Hippocampal formation (tissue), 2 donors: Measurements from ENCODE around the gene MYO3B.
"Not testable (repeated sequence)": the region's sequence is repeated elsewhere in the genome, so short reads cannot be mapped to it uniquely, and the experiment has no call there.

Experiments used
- DNase-seq, 2 donors: peaks; one replicate each; lab custom pipeline; 2025; lab: John Stamatoyannopoulos, UW

MYO3B gene

DNA sequence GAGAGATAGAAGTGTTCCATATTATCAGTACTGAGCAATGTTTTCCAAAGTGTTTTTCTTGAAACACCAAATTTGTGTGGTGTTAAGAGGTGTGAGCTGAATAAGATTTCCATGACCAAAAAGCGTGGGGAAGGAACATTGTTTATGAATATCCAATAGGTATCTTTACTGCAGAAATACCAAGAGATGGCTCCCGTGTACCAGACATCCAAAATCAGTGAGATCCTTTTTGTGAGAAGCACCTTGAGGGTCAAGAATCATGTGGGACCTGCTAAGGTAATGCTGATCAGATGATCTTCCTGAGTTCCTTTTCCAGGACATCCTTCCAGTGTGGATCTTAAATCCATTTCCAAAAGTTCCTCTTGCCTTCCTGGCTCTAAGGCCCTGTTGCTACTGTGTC lies 246.0 kb downstream of the MYO3B start:
- no peak for DNase-seq

DNA sequence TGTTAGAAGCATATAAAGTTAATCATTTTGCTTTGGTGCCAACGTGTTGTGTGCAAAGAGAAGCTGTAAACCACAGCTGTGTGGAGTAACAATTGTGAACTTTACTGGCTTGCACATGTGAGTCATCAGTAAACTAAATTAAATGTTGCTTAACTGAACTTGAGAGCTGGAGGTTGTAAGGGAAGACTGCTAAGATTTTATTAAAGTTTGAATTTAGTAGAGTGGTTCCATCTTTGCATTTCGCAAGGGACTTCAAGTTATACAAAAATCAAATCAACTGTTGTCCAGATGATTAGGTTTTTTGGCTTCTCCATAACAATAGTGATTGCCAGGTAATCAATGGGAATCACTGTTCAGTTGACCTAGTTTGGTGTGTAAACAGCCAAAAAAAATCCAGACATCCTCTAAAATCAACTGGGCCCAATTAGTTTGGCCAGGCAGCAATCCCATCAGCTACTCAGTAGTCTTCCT lies 247.4 kb downstream of the MYO3B start:
- DNase-seq: no peak

DNA sequence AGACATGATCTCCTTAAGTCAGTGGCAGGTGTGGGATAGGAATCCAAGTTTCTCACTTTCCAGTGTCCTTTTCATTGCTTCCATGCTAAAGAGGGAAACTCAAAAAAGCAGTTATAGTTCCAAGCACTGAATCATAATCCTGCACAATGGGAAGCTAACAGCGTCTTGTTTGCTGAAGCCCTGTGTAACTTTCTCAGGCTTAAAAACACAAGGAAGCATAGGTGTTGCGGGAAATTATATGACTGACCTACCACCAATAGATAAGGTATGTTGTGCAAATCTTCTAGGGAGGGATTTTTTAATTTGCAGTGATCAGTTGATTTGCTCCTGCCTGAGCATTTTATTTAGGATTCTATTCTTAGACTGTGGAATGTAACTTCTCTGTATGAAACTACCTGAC lies 250.9 kb downstream of the MYO3B start:
- DNase-seq: no peak

DNA sequence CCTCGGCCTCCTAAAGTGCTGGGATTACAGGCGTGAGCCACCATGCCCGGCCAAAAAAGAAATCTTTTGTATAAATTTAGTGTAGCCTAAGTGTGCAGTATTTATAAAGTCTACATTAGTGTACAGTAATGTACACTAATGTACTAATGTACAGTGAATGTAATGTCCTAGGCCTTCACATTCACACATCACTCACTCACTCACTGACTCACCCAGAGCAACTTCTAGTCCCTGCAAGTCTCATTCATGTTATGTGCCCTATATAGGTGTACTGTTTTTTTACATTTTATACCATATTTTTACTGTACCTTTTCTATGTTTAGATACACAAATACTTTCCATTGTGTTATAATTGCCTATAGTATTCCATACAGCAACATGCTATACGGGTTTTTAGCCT lies 254.9 kb downstream of the MYO3B start:
- no peak for DNase-seq

DNA sequence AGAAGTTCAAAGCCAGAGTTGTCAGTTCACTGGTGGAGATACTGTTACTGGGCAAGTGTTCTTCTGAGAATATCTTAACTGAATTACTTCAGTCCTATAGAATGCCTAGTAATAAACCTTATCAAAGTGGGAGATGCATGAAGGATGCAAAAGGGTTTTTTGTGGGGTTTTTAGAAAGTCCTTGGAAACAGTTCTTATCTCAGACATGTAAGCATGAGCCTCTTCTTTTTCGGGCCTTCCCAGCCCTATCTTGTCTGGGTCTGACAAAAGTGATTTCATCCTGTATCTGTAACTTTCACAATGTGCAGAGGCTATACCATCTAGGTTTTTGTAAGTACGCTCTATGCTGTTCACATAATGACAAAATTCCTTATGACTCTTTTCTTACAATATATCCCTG lies 255.5 kb downstream of the MYO3B start:
- DNase-seq: no peak

DNA sequence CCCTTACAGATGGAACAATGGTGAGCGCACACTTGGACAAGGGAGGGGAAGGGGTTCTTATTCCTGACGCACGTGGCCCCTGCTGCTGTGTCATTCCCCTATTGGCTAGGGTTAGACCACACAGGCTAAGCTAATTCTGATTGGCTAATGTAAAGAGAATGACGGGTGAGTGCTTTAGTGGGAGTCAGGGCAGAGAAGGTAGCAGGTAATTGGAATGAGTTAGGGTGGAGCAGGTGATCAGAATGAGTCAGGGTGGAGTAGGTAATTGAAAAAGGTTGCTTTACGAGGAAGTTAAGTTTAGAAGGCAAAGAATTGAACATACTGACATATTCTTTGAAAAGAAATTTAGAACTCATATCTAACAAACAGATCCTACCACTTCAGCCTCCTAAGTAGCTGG lies 256.4 kb downstream of the MYO3B start:
- DNase-seq: not testable (repeated sequence)

DNA sequence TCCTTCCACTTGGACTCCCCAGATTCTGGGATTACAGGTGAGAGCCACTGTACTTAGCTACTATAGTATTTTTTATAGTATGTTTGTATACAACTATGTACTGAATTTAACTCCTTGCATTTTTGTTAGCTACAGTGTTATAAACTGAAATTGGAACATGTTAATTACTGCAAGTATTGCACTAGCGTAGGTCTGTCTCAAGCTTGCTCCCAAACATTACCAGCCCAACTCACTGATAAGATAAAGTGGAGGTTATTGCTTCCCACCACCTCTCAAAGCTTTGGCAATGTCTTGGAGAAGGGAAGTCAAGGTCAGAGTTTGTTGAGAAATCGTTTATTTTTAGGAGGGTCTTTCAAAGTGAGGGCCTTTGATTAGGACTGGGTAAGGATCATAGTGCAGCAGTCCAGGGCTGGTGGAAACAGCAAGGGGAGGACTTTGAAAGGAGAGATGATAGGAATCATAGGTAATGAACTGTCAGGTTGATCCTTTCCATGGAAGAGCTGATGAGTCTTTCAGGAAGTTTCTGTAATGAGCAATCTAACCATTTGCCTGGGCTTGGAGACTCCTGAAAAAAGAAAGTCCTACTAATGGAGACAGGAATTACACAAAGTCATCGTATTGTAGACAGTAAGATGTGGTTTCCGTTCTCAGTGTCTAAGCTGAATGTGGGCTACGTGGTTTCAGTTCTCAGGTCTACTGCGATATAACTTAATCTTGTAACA lies 257.1 kb downstream of the MYO3B start:
- DNase-seq: no peak

DNA sequence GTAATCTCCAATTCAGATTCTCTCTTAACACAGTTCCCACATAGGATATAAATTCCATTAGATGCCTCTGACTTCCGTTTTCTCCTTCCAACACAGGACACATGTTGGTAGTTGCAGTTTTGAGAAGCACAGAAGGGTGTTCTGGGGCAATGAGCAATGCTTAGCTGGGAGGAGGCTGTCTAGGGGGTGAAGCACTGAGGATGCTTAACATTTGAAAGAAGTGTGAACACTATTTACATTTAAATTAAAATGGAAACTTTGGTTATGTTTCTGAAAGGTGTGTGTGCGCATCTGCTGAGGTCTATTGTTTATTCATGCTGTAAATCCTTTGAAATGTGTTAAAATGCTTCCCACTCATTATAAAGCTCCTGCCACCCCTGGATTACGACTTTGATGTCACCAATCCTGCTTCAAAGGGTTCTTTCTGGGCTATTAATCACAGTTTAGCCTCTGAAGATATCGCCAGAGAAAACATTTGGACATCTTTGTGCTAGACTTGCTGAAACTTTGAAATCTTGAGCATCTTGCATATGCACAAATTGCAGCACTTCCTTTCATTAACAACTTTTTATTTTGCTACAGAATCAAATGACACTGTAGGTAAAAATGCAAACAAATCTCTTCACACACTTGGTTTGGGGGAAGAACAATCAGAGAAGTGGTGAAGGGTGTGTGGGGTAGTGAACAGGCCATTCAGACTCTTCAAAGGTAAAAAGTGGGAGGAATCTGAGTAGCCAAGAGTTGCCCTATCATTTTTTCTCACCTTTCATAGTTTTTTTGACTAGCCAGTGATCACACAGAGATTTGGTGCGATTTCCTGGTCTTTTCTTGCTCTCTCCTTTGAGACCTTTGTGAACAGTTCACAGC lies 258.4 kb downstream of the MYO3B start:
- DNase-seq: no peak

DNA sequence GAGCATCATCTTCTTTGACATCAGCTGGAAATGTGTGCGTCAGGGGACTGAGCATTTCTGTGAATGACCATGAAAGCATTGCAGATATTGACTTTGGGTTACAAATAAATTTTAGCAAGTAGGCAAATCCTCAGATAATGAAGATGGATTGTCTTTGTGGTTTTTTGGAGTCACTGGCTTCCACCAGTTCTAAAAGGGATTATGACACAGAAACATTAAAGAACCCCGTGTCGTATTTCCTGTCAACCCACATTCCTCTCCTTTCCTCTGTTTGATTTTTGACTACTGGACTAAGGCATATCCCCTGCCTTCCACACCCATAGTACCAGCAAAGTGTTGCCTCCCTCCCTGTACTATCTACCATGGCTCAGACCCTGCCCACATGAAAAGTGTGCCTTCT lies 268.1 kb downstream of the MYO3B start:
- no peak for DNase-seq

DNA sequence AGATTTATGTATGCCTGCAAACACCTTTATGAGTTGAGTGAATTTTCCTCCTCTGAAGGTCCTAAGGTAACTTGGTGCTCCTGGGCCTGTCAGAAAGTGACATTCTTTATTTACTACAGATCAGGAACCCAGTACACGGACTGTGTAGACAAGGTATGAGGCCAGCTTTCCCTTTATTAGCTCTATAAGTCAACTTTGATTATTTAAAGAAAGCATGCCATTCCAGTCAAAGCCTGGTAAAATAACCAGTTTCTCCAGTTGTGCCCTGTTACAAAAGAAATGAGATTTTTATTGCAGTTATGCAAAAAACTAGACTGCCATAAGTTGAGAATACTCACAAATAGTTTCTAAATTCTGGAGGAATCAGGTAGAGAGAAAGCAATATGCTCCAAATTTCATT lies 271.1 kb downstream of the MYO3B start:
- DNase-seq: no peak

DNA sequence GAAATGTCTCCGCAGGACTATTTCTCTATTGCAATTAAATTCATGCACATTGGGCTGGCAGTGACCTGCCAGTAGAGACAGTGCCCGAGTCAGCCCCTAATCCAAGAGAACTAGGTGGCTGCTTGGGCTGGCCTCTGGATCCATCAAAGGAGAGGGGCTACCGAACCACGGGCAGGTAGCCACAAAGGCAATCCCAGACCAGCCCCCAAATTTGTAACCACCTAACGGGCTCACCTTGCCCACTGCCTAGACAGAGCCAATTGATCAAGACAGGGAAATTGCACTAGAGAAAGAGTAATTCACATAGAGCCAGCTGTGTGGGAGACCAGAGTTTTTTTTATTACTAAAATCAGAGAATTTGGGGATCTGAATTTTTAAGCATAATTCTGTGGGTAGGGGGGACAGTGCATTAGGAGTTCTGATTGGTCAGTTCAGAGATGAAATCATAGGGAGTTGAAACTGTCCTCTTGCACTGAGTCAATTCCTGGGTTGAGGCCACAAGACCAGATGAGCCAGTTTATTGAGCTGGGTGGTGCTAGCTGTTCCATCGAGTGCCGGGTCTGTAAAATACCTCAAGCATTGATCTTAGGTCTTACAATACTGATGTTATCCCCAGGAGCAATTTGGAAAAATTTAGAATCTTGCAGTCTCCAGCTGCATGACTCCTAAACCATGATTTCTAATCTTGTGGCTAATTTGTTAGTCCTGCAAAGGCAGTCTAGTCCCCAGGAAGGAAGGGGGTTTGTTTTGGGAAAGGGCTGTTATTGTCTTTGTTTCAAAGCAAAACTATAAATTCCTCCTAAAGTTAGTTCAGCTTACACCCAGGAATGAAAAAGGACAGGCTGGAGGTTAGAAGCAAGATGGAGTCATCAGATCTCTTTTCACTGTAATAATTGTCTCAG lies 276.8 kb downstream of the MYO3B start:
- no peak for DNase-seq

DNA sequence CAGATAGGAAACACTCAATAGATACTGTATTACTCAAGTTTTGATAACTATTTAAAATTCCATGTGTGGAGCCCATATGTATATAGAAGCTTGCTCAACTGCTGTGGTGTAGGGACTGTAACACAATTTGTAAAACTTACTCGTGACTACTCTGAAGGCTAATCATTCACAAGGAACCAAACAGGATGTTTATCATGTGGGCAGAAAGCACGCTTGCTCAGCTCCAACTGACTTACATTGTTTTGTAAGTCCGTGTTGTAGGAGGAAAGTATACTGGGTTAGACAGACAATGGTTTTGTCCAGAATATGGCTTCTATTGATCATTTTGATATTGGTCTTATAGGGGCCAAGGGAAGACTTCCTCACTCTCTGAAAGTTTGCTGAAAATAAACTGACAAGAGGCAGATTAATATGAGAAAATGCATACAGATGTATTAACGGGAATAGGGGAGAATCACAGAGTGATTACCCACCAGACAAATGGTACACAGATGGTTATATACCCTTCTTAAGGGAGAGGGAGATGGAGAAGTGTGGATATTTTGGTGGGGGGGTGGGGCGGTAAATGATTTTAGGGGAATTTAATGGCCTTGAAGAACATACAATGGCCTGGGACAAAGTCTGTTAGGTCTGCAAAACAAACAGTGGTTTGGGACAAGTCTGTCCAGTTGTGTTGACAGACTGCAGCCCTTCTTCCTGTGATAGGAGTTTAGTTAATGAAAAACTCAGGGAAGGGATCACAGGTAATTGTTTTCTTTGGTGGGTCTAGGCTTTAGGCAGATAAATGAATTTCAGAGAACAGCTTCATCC lies 277.9 kb downstream of the MYO3B start:
- no peak for DNase-seq

DNA sequence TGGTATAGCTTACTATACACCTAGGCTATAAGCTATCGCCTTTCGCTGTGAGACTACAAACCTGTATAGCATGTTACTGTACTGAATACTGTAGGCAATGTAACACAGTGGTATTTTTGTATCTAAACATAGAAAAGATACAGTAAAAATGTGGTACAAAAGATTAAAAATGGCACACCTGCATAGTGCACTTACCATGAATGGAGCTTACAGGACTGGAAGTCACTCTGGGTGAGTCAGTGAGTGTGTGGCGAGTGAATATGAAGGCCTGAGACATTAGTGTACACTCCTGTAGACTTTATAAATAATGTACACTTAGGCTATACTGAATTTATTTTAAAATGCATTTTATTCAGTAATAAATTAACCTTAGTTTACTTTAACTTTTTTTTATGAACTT lies 279.0 kb downstream of the MYO3B start:
- no peak for DNase-seq

DNA sequence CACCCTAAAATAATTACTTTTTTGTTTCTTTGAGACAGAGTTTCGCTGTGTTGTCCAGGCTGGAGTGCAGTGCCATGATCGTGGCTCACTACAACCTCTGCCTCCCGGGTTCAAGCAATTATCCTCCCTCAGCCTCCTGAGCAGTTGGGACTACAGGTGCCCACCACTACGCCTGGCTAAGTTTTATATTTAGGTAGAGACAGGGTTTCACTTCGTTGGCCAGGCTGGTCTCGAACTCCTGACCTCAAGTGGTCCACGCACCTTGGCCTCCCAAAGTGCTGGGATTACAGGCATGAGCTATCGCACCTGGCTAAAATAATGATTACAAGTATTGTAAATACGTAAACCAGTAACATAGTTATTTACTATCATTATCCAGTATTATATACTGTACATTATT lies 279.8 kb downstream of the MYO3B start:
- DNase-seq: no peak

DNA sequence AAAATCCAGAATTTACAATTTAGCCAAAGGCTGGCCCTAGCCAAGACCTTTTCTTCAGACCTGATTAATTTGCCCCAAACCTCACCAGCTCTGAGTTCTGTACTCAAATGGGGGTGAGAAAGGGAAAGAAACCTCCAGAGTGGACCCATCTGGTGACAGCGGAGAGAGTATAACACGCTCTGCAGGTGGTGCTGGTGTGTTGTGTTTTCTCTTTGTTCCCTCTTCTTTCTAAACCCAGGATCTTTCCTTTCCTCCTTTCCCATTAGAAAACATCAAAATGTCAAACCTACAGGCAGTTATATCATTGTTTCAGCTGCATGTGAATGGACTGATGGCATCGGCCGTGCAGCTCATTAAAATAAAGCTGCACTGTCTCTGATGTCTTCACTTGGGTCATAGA lies 283.9 kb downstream of the MYO3B start:
- DNase-seq: peak in 1 of 2 donors; percentile 1

DNA sequence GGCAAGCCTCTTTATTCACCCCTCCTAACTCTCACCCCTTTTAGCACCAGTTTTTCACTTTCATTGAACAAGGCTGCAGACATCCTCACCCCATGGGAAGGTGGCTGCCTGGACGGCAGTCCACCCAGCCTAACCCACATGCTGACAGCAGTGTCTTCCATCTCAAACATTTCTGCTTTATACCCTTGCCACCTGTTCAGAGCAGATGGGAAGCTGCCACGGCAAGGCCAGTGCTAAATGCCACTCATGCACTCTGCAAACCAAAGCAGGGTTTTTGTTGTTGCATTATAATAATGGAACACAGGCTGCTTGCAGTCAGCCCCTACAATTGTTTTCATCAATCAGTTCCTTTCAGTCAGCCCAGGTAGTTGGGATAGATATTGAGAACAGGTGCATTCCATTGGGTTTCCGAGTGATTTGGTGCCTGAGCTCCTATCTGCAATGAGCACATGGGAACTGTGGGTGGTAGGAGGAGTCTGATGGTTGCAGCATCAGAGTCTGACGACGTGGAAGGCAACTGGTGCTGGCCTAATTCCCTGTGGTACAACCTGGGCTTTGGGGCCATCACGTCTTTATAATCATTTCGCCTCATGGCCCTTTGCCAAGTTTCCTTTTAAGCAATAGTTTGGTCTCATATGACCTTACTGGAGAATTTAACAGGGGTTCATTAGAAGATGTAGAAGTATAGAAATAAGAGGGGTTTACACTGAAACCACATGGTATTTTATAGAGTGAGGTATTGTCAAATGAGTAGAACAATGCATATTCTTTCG lies 284.7 kb downstream of the MYO3B start:
- no peak for DNase-seq

DNA sequence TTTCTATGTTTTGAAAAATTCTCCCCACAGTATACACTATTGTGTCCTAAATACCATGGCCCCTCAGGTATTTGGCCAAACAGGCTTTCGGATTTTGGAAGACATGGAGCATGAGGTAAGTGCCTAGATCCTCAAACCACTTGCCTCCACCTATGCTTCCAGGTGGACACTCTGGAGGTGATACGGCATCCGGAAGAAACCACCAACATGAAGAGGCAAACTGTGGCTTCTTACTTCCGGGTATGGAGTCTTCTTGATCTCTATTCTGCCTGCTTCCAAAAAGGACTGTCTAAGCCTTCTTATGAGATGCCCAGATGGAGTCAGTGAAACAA lies 285.2 kb downstream of the MYO3B start:
- no peak for DNase-seq

DNA sequence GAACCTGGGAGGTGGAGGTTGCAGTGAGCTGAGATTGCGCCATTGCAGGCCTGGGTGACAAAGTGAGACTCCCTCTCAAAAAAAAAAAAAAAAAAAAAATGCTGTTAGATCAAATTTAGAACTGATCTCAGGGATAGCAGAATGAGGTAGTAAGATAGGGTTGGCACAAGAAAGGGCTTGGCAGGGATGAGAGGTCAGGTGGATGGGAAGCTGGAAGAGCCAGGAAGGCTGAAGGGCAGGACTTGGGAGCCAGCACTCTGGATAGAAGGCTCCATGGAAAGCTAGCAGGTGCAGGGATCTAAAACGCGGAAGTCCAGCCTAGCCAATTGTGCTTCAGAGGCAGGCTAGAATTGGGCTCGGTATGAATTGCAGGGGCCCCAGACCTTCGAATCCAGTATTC lies 286.3 kb downstream of the MYO3B start:
- DNase-seq: no peak

DNA sequence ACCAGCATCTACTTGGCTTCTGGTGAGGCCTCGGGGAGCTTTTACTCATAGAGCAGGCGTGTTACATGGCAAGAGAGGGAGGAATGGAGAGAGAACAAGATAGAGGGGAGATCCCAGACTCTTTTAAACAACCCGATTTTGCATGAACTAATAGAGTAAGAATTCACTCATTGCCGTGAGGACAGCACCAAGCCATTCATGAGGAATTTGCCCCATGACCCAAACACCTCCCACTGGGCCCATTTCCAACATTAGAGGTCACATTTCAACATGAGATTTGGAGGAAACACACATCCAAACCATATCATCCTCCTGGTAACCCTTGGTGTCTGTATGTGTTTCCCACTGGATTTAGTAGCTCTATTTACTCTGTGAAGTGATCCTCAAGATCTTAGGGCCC lies 287.3 kb downstream of the MYO3B start:
- no peak for DNase-seq

DNA sequence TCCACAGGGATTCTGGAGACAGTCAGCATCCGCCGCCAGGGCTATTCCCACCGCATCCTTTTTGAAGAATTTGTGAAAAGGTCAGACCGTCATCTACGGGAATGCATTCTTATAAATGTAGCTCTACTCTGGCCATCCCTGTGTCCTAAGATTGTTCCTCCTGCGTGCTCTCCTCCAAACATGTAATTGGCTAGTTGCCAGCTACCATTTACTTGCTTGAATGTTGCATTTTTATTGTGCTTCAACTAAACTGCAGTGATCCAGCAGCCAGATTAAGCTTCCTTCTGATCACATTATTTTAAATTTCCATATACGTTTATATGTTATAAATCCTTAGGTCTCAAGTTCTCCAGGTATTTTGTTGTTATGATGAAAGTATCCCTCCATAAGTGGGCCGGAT lies 288.7 kb downstream of the MYO3B start:
- DNase-seq: no peak
